DOHH2 (cell line): ENCODE data around the gene BORA.

ENCODE experiments used
- CTCF ChIP-seq: fragments of 200-600 bp; sonication (generic); IDR thresholded peaks from one replicate; pipeline ENCODE4 v1.5.1; 2014; ENCODE audit warnings: antibody characterized with exemption, mild to moderate bottlenecking, low read depth, low read length; ENCODE audit not compliant: poor library complexity, severe bottlenecking
- EZH2phosphoT487 ChIP-seq: fragments of 200-600 bp; sonication (generic); IDR thresholded peaks from 2 replicates; pipeline ENCODE4 v1.6.1; 2017; ENCODE audit warnings: borderline replicate concordance, mild to moderate bottlenecking, antibody characterized with exemption, low read length, moderate library complexity, mixed read lengths

GRCh38 chr13:72692884-72693514 lies 34.7 kb upstream of the BORA start:
- no peak for TF ChIP-seq CTCF
- TF ChIP-seq EZH2phosphoT487: no peak
